Endothelial cell of umbilical vein (primary cell): ENCODE results near the gene IQSEC3. TPM values are rescaled to one million over a fixed set of nuclear protein-coding genes. Genes with fewer than 3 reads are reported as not detected.

Source experiments
- BruUV-seq: library from RNA; stranded (reverse); fragments of 400-500 nt; replicated peaks from 2 replicates; lab custom pipeline; 2021; lab: Mats Ljungman, UMichigan
- CTCF ChIA-PET: fragments of 300-600, 350-600 bp; sonication (Branson Sonifier 250); formaldehyde crosslinking; loops from one replicate; lab custom pipeline; 2021; ENCODE audit warnings: antibody characterized with exemption, inconsistent platforms; lab: Charles Lee
- POLR2A ChIA-PET: fragments of 300-600, 350-600 bp; sonication (Branson Sonifier 250); formaldehyde crosslinking; loops from one replicate; lab custom pipeline; 2021; ENCODE audit warnings: antibody characterized with exemption, inconsistent platforms; lab: Charles Lee
- DNase-seq: peaks from one replicate; pipeline ENCODE4 v3.0.0-alpha.2; 2011; ENCODE audit warnings: low read depth, low spot score
- FAIRE-seq: peaks from 2 replicates; lab custom pipeline; 2011; peaks lifted over from hg19 to GRCh38; lab: Jason Lieb, UNC
- H2AFZ ChIP-seq: 2 replicates; pipeline ENCODE4 v1.6.0; 2012; ENCODE audit warnings: low read depth, low read length, control low read depth, inconsistent platforms
- H3K27ac ChIP-seq: 2 replicates; pipeline ENCODE4 v1.5.1; 2011; ENCODE audit warnings: low read depth, mild to moderate bottlenecking, control low read depth, low read length, moderate library complexity; ENCODE audit not compliant: insufficient read depth
- H3K27me3 ChIP-seq, 2 experiments: 2 replicates each; pipeline versions ENCODE4 v1.6.0 to v1.6.1; 2011; ENCODE audit warnings: low read length in 2 of 2, mixed read lengths in 1 of 2; ENCODE audit not compliant: control insufficient read depth in 2 of 2, insufficient read depth in 2 of 2
- H3K36me3 ChIP-seq, 2 experiments: 2 replicates in 1 of 2; 3 replicates in 1 of 2; pipeline ENCODE4 v1.5.1; 2011; ENCODE audit warnings: low read length in 2 of 2, mild to moderate bottlenecking in 1 of 2, moderate library complexity in 1 of 2; ENCODE audit not compliant: control insufficient read depth in 2 of 2, insufficient read depth in 2 of 2; ENCODE audit errors: extremely low read depth in 1 of 2
- H3K4me1 ChIP-seq: 3 replicates; pipeline ENCODE4 v1.5.1; 2011; ENCODE audit warnings: mild to moderate bottlenecking, low read length; ENCODE audit not compliant: control insufficient read depth, insufficient read depth; ENCODE audit errors: extremely low read depth
- H3K4me2 ChIP-seq: 2 replicates; pipeline ENCODE4 v1.6.1; 2011; ENCODE audit warnings: low read length, control low read depth, mixed read lengths; ENCODE audit not compliant: insufficient read depth
- H3K4me3 ChIP-seq, 3 experiments: fragments of 200-600 bp in 1 of 3; sonication (generic), shearing (Covaris generic) in 1 of 3; replicated peaks in 1 of 3; 2 replicates each; pipeline ENCODE4 v1.5.1; 2011 to 2016; ENCODE audit warnings: control low read depth in 3 of 3, low read length in 3 of 3, mild to moderate bottlenecking in 2 of 3, inconsistent platforms in 1 of 3, low read depth in 1 of 3, moderate library complexity in 1 of 3; ENCODE audit not compliant: insufficient read depth in 1 of 3
- H3K79me2 ChIP-seq: 2 replicates; pipeline ENCODE4 v1.6.0; 2012; ENCODE audit warnings: low read length, inconsistent platforms; ENCODE audit not compliant: control insufficient read depth, insufficient read depth
- H3K9ac ChIP-seq: replicated peaks from 2 replicates; pipeline ENCODE3; 2011; ENCODE audit warnings: low read length, control low read depth; ENCODE audit not compliant: insufficient read depth; ENCODE audit errors: extremely low read depth
- H3K9me1 ChIP-seq: replicated peaks from 3 replicates; pipeline ENCODE4 v1.6.0; 2011; ENCODE audit warnings: mild to moderate bottlenecking, low read length; ENCODE audit not compliant: control insufficient read depth, insufficient read depth; ENCODE audit errors: extremely low read depth
- H3K9me3 ChIP-seq: replicated peaks from 2 replicates; pipeline ENCODE4 v1.5.1; 2012; ENCODE audit warnings: low read length, inconsistent platforms; ENCODE audit not compliant: control insufficient read depth, insufficient read depth
- H4K20me1 ChIP-seq: replicated peaks from 2 replicates; pipeline ENCODE3; 2011; ENCODE audit warnings: mild to moderate bottlenecking, low read length; ENCODE audit not compliant: control insufficient read depth, insufficient read depth; ENCODE audit errors: extremely low read depth
- EZH2 ChIP-seq: IDR thresholded peaks from 2 replicates; pipeline ENCODE4 v1.6.1; 2012; ENCODE audit warnings: borderline replicate concordance, low read depth, mild to moderate bottlenecking, moderate library complexity, low read length, inconsistent platforms; ENCODE audit not compliant: severe bottlenecking
- FOS ChIP-seq: IDR thresholded peaks from 2 replicates; pipeline ENCODE4 v1.6.1; 2011; ENCODE audit warnings: mild to moderate bottlenecking, low read length, moderate library complexity, borderline replicate concordance; ENCODE audit not compliant: insufficient read depth
- GATA2 ChIP-seq: IDR thresholded peaks from 2 replicates; pipeline ENCODE4 v1.7.0; 2011; ENCODE audit warnings: low read depth, mild to moderate bottlenecking, moderate library complexity, mixed read lengths, low read length; ENCODE audit not compliant: insufficient read length, insufficient read depth
- JUN ChIP-seq: IDR thresholded peaks from 2 replicates; pipeline ENCODE4 v1.6.1; 2011; ENCODE audit warnings: borderline replicate concordance, low read depth; ENCODE audit not compliant: insufficient read length, insufficient read depth
- MYC ChIP-seq: IDR thresholded peaks from one replicate; pipeline ENCODE4 v1.6.1; 2011; ENCODE audit warnings: mild to moderate bottlenecking, low read depth, low read length
- POLR2A ChIP-seq: IDR thresholded peaks from 2 replicates; pipeline ENCODE4 v1.6.1; 2012; ENCODE audit warnings: low read depth, mild to moderate bottlenecking, control low read depth, low read length
- POLR2AphosphoS5 ChIP-seq: IDR thresholded peaks from 2 replicates; pipeline ENCODE4 v1.6.1; 2012; ENCODE audit warnings: low read depth, mild to moderate bottlenecking, control low read depth, low read length, moderate library complexity; ENCODE audit not compliant: insufficient read depth
- dilution Hi-C: fragments of 300-500 bp; cut with MboI; formaldehyde crosslinking; loops from one replicate; pipeline ENCODE4 v1.15.0; 2019; ENCODE audit warnings: low sequenced_read_pairs; ENCODE audit not compliant: extremely low pct_ligation_motif_present
- intact Hi-C: fragments of 100-400 bp; cut with micrococcal nuclease; formaldehyde crosslinking; loops from one replicate; pipeline ENCODE4 v1.10.0; 2022
- polyA plus RNA-seq, 4 experiments: library from polyadenylated mRNA; depleted of rRNA in 3 of 4; stranded (reverse) in 3 of 4; unstranded in 1 of 4; fragments of >200 nt; gene quantifications; 2 replicates each; pipeline versions ENCODE4 v1.2.1 to v1.2.3, GENCODE V29; 2011 to 2012; ENCODE audit warnings: missing spikeins in 1 of 4
- total RNA-seq: library from RNA; stranded (reverse); gene quantifications from 2 replicates; pipeline ENCODE4 v1.2.3, GENCODE V29; 2021
- TF ChIP-seq, protein P1 (sequence below), 2 donors: IDR thresholded peaks; 1 replicate in 1 of 2; 2 replicates in 1 of 2; pipeline ENCODE4 v1.5.1; 2011; ENCODE audit warnings: low read length in 2 of 2, mild to moderate bottlenecking in 2 of 2, moderate library complexity in 2 of 2, control low read depth in 1 of 2, inconsistent platforms in 1 of 2, low read depth in 1 of 2; ENCODE audit not compliant: insufficient read depth in 1 of 2; ENCODE audit errors: extremely low read depth in 1 of 2
- TF ChIP-seq, protein P2 (sequence below): IDR thresholded peaks from 2 replicates; pipeline ENCODE4 v1.6.1; 2011; ENCODE audit not compliant: insufficient read depth, insufficient read length

Gene IQSEC3
- total and polyA plus RNA-seq, 2 donors (not counting 3 experiments of a cell fraction or from before 2014, with no cell fraction given), result not detected

DNA sequence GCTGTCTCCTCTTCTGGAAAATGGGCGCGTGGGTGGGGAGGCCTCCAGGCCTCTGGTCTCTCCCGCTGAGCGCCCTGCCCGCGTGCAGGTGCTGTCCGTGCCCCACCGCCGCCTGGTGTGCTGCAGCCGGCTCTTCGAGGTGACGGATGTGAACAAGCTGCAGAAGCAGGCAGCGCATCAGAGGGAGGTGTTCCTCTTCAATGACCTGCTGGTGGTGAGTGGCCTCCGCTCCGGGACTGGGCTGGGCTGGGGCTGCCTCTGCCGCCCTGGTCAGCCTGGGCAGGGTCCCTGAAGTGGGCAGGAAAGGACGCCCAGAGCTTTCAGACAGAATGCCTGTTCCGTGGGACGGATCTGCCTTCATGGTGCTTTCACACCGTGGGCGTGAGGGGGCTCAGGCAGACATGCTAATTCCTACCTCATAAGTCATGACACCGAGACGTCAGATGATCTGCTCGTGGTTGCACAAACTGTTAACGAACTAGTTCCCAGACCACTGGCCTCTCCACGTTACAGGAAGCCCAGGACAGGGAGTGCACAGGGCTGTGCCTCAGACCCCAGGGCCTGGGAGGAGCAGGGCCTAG lies 96.9 kb downstream of the IQSEC3 start:
- Histone ChIP-seq H3K27me3 (peaks cover 0 to 4% of the 10 kb centered on the region in 2 experiments), H3K4me3 (no peak overlapping the region), H2AFZ (no peak overlapping the region), H3K27ac (no peak overlapping the region), H3K79me2 (no peaks in the 10 kb centered on the region), H3K36me3 (no peaks in the 10 kb centered on the region), H3K9ac (no peak overlapping the region), H3K4me1 (no peaks in the 10 kb centered on the region), H3K9me3 (no peaks in the 10 kb centered on the region), H3K9me1 (no peaks in the 10 kb centered on the region), H3K4me2 (no peak overlapping the region), H4K20me1 (no peaks in the 10 kb centered on the region)
- dilution Hi-C loops (no loop called here), intact Hi-C loops (no loop called here)
- ChIA-PET POLR2A (no interaction called here), CTCF (no interaction called here)
- no TSS peak for BruUV-seq
- TF ChIP-seq GATA2 (no peak), MYC (no peak), POLR2AphosphoS5 (no peak), POLR2A (no peak), JUN (no peak), FOS (no peak), EZH2 (no peak)
- TF ChIP-seq, protein P1, sequence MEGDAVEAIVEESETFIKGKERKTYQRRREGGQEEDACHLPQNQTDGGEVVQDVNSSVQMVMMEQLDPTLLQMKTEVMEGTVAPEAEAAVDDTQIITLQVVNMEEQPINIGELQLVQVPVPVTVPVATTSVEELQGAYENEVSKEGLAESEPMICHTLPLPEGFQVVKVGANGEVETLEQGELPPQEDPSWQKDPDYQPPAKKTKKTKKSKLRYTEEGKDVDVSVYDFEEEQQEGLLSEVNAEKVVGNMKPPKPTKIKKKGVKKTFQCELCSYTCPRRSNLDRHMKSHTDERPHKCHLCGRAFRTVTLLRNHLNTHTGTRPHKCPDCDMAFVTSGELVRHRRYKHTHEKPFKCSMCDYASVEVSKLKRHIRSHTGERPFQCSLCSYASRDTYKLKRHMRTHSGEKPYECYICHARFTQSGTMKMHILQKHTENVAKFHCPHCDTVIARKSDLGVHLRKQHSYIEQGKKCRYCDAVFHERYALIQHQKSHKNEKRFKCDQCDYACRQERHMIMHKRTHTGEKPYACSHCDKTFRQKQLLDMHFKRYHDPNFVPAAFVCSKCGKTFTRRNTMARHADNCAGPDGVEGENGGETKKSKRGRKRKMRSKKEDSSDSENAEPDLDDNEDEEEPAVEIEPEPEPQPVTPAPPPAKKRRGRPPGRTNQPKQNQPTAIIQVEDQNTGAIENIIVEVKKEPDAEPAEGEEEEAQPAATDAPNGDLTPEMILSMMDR (IDR thresholded peaks at IDR 0.05; ENCODE audit: extremely low read depth in 1 of 2, insufficient read depth in 1 of 2, low read depth in 1 of 2, low read length in 2 of 2), result no peak
- TF ChIP-seq, protein P2, sequence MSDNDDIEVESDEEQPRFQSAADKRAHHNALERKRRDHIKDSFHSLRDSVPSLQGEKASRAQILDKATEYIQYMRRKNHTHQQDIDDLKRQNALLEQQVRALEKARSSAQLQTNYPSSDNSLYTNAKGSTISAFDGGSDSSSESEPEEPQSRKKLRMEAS, result no peak
- no peak for DNase-seq
- no peak for FAIRE-seq
